Effector CD4-positive, alpha-beta T cell (primary cell): ENCODE measurements around the gene FBXW10B.
"Not testable (repeated sequence)": the region's sequence is repeated elsewhere in the genome, so short reads cannot be mapped to it uniquely, and the experiment has no call there.

Experiments used
- DNase-seq: peaks from one replicate; pipeline ENCODE4 v3.0.0-alpha.2; 2020
- total RNA-seq: gene quantifications from one replicate; lab custom pipeline; 2026; lab: John Stamatoyannopoulos, UW

Gene FBXW10B, protein sequence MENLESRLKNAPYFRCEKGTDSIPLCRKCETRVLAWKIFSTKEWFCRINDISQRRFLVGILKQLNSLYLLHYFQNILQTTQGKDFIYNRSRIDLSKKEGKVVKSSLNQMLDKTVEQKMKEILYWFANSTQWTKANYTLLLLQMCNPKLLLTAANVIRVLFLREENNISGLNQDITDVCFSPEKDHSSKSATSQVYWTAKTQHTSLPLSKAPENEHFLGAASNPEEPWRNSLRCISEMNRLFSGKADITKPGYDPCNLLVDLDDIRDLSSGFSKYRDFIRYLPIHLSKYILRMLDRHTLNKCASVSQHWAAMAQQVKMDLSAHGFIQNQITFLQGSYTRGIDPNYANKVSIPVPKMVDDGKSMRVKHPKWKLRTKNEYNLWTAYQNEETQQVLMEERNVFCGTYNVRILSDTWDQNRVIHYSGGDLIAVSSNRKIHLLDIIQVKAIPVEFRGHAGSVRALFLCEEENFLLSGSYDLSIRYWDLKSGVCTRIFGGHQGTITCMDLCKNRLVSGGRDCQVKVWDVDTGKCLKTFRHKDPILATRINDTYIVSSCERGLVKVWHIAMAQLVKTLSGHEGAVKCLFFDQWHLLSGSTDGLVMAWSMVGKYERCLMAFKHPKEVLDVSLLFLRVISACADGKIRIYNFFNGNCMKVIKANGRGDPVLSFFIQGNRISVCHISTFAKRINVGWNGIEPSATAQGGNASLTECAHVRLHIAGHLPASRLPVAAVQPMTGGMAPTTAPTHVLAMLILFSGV
- total RNA-seq = 2.4 reads per million, percentile 7 among the genes with 10 or more reads in this experiment

DNA sequence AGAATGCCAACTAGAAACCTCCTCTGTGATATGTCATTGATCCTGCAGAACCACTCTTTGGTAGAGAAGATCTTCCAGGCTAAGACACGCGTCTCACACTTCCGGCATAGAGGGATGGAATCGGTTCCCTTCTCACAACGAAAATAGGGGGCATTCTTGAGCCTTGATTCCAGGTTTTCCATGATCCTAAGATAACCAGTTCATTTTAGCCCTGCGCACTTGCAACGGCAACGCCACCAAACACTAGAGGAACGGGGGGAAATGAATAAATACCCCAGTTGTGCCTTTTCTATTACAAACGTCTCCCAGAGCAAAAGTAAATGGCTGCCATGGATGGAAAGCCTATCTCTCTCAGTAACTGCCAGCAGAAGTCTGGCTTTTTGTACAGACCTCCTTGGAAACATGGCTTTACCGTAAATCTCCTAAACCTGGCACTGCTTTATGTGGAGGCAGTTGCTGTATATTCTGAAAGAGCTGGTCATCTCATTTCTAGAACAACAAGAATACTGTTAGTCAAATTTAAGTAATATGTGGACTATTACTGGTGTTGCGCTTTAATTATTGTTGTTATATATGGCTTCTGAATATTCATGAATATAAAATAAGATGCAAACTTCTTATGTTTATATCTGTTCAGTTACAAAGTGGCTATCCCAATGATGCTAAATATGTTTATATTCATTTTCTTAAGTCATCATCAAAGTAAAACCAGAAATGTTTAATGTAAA, at the start of gene FBXW10B:
Gene FBXW10B (minus strand): TSS at position 374 of the 728 bp plus-strand sequence. CDS start 192 bp downstream, at position 182.
- not testable (repeated sequence) for DNase-seq

- DNase-seq = no peak
These were observed 44.2 kb upstream of the FBXW10B start for GRCh38 chr17:15663691-15664090.

DNA sequence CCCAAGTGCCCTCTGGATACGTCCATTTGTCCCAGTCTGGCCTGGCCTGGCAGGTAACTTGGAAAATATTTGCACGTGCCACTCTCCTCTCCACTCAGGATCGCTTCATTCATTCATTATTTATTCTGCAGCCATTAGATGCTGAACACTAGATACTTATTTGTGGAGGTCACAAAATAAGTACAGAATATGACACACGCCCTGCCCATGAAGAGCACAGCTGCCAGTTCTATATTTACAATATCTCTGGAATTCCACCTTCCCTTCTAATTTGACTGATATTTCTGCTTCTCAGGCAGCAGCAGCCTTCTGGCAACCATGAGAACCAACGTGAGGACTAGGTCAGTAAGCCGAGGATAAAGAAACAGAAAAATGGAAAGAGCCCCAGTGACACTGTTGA, 43.7 kb upstream of the FBXW10B start:
- no peak for DNase-seq

GRCh38 chr17:15662681-15663080, 43.2 kb upstream of the FBXW10B start:
- no peak for DNase-seq

DNA sequence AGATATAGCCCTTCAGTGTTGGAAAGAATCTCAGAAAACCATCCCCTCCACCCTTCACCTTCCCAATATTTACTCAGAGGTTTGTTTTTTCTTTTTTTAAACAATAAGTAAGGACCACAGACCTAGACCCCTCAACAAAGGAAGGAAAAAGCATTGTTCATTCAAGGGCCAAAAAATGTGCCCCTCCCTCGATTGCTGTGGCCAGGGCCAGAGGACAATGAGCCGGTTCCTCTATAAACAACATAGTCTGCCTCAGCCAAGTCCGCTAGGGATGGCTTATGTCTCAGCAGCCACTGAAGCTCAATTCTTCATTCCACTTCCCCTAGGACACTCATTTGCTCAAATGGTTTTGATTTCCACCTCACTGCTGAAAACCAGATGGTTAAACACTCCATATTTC, 40.6 kb upstream of the FBXW10B start:
- DNase-seq = no peak

DNA sequence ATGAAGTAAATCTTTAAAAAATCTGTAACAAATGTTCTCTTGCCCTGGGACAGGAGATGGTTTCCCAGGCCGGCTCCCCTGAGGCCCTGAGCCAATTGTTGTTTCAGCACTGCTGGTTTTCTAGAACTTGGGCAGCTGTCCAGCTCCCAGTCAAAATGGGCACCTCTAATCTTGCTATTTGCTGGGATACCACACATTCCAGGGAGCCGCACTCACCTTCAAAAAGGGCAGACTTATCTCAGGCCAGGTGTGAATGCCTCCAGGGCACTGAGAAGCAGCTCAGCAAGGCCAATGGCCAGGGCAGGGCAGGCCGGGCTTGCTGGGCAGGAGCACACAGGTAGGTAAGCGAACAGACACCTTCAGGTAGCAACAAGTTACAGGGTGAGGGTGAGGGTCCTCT, 40.2 kb upstream of the FBXW10B start:
- no peak for DNase-seq

GRCh38 chr17:15659236-15659635, 39.7 kb upstream of the FBXW10B start:
- DNase-seq = no peak

DNA sequence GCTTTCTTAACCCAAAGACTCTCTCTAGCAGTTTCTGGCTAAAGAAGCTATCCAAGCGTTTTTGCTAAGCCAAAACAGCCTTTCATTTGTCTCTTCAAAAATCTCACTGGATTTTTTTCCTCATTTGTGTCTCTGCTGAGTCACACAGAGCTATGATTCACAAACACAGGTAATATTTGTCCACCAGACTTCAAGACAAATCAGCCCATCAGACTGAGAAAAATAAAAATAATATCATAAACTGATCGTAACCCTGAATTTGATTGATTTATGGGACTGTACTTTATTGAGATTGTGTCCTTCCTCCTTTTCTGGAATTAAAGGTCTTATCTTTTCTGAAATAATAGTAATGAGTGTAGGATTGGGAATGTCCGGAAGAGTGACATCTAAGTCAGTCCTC, 38.8 kb upstream of the FBXW10B start:
- no peak for DNase-seq

DNA sequence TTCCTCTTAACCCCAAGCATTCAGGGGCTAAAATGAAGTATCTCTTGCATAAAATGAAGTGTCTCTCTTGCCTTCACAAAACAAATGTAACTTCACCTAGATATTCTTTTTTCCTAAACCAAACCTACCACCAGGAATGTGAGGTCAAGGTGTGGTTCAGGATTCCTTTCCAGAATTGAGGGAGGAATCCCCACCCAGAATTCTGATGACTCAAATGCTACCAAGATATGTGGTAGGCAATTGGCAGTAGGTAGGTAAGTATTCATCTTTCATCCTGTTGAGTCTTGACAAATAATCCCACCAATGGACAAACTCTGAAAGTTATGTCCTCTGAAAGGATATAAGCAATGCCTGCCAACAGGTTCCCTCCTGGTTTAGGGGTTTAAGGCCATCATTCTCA, 38.4 kb upstream of the FBXW10B start:
- no peak for DNase-seq

- no peak for DNase-seq
These were observed 35.5 kb upstream of the FBXW10B start for GRCh38 chr17:15654886-15655561.

DNA sequence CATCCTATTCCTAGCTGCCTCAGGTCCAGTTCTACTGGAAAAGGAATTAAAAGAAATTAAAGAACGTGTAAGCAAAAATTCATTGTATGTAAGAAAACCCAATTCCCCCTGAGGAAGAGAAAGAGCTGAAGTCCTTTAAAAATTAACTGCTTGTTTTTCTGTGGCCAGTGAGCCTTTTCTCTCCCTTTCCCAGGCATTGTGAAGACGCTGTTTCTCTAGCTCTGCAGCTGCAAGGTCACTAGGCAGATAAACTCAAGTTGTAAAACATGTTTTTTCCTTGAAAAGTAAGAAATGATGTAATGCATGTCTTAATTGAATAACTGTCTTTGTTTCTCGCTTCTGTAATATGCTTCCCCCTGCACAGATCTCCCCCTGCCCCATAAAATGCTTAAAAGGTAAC, 34.9 kb upstream of the FBXW10B start:
- not testable (repeated sequence) for DNase-seq

DNA sequence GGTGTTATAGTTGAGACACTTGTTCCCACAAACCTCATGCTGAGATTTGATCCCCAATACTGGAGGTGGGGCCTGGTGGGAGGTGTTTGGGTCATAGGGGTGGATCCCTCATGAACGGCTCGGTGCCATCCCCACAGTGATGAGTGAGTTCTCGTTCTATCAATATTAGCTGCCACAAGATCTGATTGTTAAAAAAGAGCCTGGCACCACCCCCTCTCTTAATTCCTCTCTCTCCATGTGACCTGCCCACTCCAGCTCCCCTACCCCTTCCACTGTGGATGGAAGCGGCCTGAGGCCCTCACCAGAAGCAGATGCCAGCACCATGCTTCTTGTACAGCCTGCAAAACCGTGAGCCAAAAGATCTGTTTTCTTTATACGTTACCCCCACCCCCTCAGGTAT, 33.5 kb upstream of the FBXW10B start:
- DNase-seq = no peak

GRCh38 chr17:15651583-15652110, 32.1 kb upstream of the FBXW10B start:
- no peak for DNase-seq

DNA sequence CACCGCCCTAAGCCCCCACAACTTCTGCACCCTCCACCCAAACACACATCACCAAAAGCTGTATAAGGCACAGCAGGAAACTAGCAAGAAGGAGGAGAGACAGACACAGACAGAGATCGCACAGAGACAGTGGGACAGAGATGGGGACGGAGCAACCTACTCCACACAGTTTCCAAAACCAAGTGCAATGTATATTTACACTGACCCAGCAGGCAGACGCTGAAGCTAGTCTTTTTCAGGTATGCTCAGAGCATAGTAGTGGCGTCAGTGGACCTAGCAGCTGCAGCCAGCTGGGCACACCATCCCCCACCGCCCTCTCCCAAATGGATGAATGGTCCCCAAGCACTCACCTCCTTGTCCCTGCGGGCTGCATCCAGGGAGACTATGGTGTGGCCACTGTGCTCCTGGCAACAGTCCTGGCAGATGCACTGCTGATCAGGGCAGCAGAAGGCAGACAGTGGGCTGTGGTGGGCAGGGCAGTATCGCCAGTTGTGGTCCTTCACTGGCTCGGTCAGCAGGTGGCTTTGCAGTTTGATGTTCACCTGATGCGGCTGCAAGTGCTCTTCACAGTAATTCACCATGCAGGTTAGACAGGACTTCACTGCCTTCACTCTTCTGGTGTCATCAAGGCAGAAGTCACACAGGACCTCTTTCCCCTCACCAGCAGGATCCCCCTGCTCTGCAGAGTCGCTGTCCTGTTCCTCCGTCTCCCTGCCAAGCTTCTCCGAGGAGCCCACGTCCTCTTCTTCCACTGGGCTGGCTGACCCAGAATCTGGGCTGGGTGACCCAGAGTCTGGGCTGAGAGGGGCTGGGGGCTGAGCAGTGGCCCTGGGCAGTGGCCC, 31.5 kb upstream of the FBXW10B start:
- DNase-seq = no peak

- no peak for DNase-seq
These were observed 30.4 kb upstream of the FBXW10B start for GRCh38 chr17:15649861-15650421.

DNA sequence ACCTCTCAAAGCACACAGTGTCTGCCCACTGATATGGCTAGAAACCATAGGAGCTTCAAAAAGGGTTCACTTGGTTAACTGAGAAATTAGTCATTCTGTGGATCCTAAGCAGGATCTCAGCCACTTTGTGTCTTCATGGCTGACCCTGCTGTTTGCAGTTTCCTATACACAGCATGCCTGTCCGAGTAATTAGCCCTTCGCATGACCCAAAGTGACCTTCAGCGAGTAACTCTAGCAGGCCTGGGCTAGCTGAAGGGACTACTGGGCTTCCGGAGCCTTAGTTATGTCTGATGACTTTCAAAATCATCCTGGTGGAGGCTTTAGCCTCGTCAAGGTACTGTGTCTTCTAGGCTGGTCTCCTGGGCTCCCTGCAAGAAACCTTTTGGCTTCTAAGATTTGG, 28.9 kb upstream of the FBXW10B start:
- DNase-seq = no peak

GRCh38 chr17:15645942-15646312, 26.4 kb upstream of the FBXW10B start:
- not testable (repeated sequence) for DNase-seq

- not testable (repeated sequence) for DNase-seq
These were observed 25.8 kb upstream of the FBXW10B start for GRCh38 chr17:15645099-15645941.

DNA sequence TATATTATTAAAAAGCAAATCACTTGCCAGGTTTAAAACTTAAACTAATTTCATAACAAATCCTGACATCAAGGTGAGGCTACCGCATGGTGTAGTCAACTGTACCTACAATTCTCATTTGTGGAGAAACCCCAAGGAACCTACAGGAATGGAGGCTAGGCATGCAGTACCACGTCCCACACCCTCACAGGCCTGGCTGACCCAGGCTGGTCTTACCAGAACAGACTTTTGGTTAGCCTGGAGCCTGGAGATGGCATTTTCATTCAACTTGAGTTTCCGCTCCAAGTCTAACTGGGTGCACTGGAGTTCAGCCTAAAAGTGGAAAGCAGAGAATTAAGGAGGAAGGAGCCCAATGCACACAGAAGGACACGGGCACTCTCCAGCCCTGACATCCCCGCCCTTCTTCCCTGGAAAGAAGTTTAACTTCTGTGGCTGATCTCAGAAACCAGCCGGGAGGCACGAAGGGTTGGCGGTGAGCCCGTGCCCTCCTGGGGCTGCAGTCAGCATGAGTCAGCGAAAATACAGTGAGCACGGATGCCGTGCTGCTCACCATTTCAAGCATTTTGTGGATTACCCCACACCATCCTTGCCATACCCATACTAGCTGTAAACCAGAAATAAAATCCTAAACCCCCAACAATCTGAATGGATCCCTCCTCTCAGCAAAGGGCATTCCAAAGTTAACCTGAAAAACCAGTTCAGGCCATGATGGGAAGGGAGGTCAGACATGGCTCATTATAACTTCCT, 23.2 kb upstream of the FBXW10B start:
- DNase-seq = not testable (repeated sequence)
